Peyer's patch (tissue), 4 donors: ENCODE results near the gene FNDC3B.

Source experiments
- CTCF ChIP-seq, 6 experiments: fragments of 450-650 bp in 4 of 6; fragments of 200-600 bp in 2 of 6; sonication (generic) in 1 of 6; IDR thresholded peaks; one replicate each; pipeline ENCODE4 v1.5.1; 2017 to 2019; ENCODE audit warnings: antibody characterized with exemption in 6 of 6, mild to moderate bottlenecking in 3 of 6, moderate library complexity in 1 of 6
- POLR2A ChIP-seq, 2 donors: fragments of 450-650 bp; IDR thresholded peaks; one replicate each; pipeline ENCODE4 v1.5.1; 2017; ENCODE audit warnings: antibody characterized with exemption in 2 of 2, mild to moderate bottlenecking in 2 of 2, moderate library complexity in 2 of 2

GRCh38 chr3:172020763-172021162 is 18.6 kb upstream of the FNDC3B start:
- TF ChIP-seq CTCF (IDR thresholded peaks at IDR 0.05): no peak
- TF ChIP-seq POLR2A (IDR thresholded peaks at IDR 0.05): no peak
